GM12878 (cell line): ENCODE measurements around the gene TNK2. TPM values are rescaled to one million over a fixed set of nuclear protein-coding genes. Genes with fewer than 3 reads are reported as not detected.

Source experiments
- ATAC-seq: fragments of 200-7000 bp; cut with Tn5 transposase; 3 replicates; pipeline ENCODE4 v1.9.1; 2020; ENCODE audit warnings: mild to moderate bottlenecking, moderate library complexity
- BruUV-seq: library from RNA; stranded (reverse); fragments of 400-500 nt; replicated peaks from 2 replicates; lab custom pipeline; 2021; lab: Mats Ljungman, UMichigan
- CTCF ChIA-PET: fragments of 300-600 bp; sonication (Branson Sonifier 250); formaldehyde crosslinking; extraction: SDS; loops from one replicate; lab custom pipeline; 2021; ENCODE audit warnings: inconsistent platforms; lab: Yijun Ruan, JAX
- POLR2A ChIA-PET: fragments of 350-600 bp; formaldehyde crosslinking; extraction: SDS; loops from one replicate; lab custom pipeline; 2021; ENCODE audit warnings: inconsistent platforms; lab: Charles Lee
- RAD21 ChIA-PET: fragments of 300-600 bp; sonication (Branson Sonifier 250); formaldehyde crosslinking; loops from one replicate; lab custom pipeline; 2023; ENCODE audit warnings: antibody characterized with exemption; ENCODE audit not compliant: unreplicated experiment; lab: Charles Lee
- SMC1A ChIA-PET: fragments of 300-600 bp; sonication (Branson Sonifier 250); formaldehyde crosslinking; loops from one replicate; lab custom pipeline; 2023; ENCODE audit not compliant: unreplicated experiment, uncharacterized antibody; lab: Charles Lee
- DNase-seq: peaks from one replicate; pipeline ENCODE4 v3.0.0-alpha.2; 2011; ENCODE audit warnings: low read depth, low spot score
- FAIRE-seq: peaks from 3 replicates; lab custom pipeline; 2011; peaks lifted over from hg19 to GRCh38; lab: Jason Lieb, UNC
- H2AFZ ChIP-seq: 2 replicates; pipeline ENCODE4 v1.6.0; 2011; ENCODE audit warnings: low read depth, low read length, control low read depth; ENCODE audit not compliant: control insufficient read depth
- H3K27ac ChIP-seq: 2 replicates; pipeline ENCODE4 v1.5.1; 2011; ENCODE audit warnings: control low read depth; ENCODE audit not compliant: control insufficient read depth, insufficient read depth
- H3K27me3 ChIP-seq, 2 experiments: replicated peaks in 1 of 2; 2 replicates each; pipeline versions ENCODE4 v1.6.0 to v1.6.1; 2011; ENCODE audit warnings: low read length in 1 of 2; ENCODE audit not compliant: control insufficient read depth in 2 of 2, insufficient read depth in 2 of 2
- H3K36me3 ChIP-seq, 2 experiments: 2 replicates each; pipeline ENCODE4 v1.5.1; 2011; ENCODE audit warnings: low read length in 1 of 2; ENCODE audit not compliant: control insufficient read depth in 2 of 2, insufficient read depth in 2 of 2
- H3K4me1 ChIP-seq: 2 replicates; pipeline ENCODE4 v1.6.1; 2011; ENCODE audit warnings: mild to moderate bottlenecking, low read length, moderate library complexity, mixed read lengths; ENCODE audit not compliant: control insufficient read depth, insufficient read depth
- H3K4me2 ChIP-seq: 2 replicates; pipeline ENCODE4 v1.6.0; 2011; ENCODE audit warnings: control low read depth; ENCODE audit not compliant: control insufficient read depth, insufficient read depth
- H3K4me3 ChIP-seq: fragments of 200-600 bp; sonication (generic); 2 replicates; pipeline ENCODE4 v1.5.1; 2016
- H3K79me2 ChIP-seq: 2 replicates; pipeline ENCODE4 v1.6.0; 2011; ENCODE audit warnings: low read length; ENCODE audit not compliant: control insufficient read depth, insufficient read depth
- H3K9ac ChIP-seq: 2 replicates; pipeline ENCODE4 v1.8.0; 2011; ENCODE audit warnings: low read length, control low read depth, mixed read lengths; ENCODE audit not compliant: control insufficient read depth, insufficient read depth
- H3K9me3 ChIP-seq: replicated peaks from 3 replicates; pipeline ENCODE4 v1.5.1; 2011; ENCODE audit warnings: mild to moderate bottlenecking, low read length; ENCODE audit not compliant: control insufficient read depth, insufficient read depth
- H4K20me1 ChIP-seq: 2 replicates; pipeline ENCODE4 v1.6.0; 2011; ENCODE audit not compliant: control insufficient read depth, insufficient read depth
- ASH2L ChIP-seq: fragments of 300-600, 200-600 bp; sonication (generic); IDR thresholded peaks from 2 replicates; pipeline ENCODE4 v1.6.1; 2017; ENCODE audit warnings: low read depth, mild to moderate bottlenecking, borderline replicate concordance
- CEBPZ ChIP-seq: fragments of 150-350 bp; IDR thresholded peaks from 2 replicates; pipeline ENCODE4 v1.6.1; 2016; ENCODE audit warnings: low read depth, low read length
- HDAC2 ChIP-seq: fragments of 200-600 bp; sonication (generic); IDR thresholded peaks from 2 replicates; pipeline ENCODE4 v1.6.1; 2017
- ZBTB4 ChIP-seq: fragments of 450-650 bp; formaldehyde crosslinking; IDR thresholded peaks from 2 replicates; pipeline ENCODE4 v1.4.0; 2022; ENCODE audit warnings: mild to moderate bottlenecking, moderate library complexity
- WGBS: methylation state at CpG from one replicate; pipeline ENCODE4 v1.1.6; 2016; ENCODE audit warnings: low lambda C conversion rate; ENCODE audit not compliant: insufficient replicate concordance, insufficient coverage; ENCODE audit errors: missing lambda C conversion rate; 5-methylcytosine and 5-hydroxymethylcytosine counted together
- in situ Hi-C: fragments of 300-500 bp; cut with MboI; formaldehyde crosslinking; loops from 9 replicates; pipeline ENCODE4 v1.14.3; 2018; ENCODE audit warnings: mixed read lengths
- intact Hi-C: fragments of 100-400 bp; cut with micrococcal nuclease; formaldehyde crosslinking; loops from one replicate; pipeline ENCODE4 v1.14.2; 2022; ENCODE audit not compliant: unreplicated experiment
- polyA plus RNA-seq, 11 experiments: library from polyadenylated mRNA; depleted of rRNA in 4 of 11; unstranded in 6 of 11; stranded (reverse) in 5 of 11; fragments of >200 nt; fragmentation: Nextera tagmentation in 4 of 11; fragmentation: Illumina TruSeq in 1 of 11; extraction: Ambion mirVana in 4 of 11; extraction: Trizol in 1 of 11; gene quantifications; 1 replicate in 1 of 11; 2 replicates in 10 of 11; pipeline versions ENCODE4 v1.2.1 to v1.2.3, GENCODE V29; 2011 to 2016; ENCODE audit warnings: inconsistent platforms in 2 of 11, missing spikeins in 2 of 11, low read depth in 1 of 11
- total RNA-seq, 4 experiments: library from RNA; depleted of rRNA in 3 of 4; stranded (reverse); fragments of >200 nt in 3 of 4; fragmentation: Illumina TruSeq in 1 of 4; extraction: Trizol in 1 of 4; gene quantifications; 2 replicates each; pipeline versions ENCODE4 v1.2.1 to v1.2.3, GENCODE V29; 2013 to 2021

TNK2 gene
- total and polyA plus RNA-seq, 10 of the 15 experiments (the other 5 are each of a cell fraction or from before 2014, with no cell fraction given) = 0.13 to 47.8 (median 10.8) TPM

DNA sequence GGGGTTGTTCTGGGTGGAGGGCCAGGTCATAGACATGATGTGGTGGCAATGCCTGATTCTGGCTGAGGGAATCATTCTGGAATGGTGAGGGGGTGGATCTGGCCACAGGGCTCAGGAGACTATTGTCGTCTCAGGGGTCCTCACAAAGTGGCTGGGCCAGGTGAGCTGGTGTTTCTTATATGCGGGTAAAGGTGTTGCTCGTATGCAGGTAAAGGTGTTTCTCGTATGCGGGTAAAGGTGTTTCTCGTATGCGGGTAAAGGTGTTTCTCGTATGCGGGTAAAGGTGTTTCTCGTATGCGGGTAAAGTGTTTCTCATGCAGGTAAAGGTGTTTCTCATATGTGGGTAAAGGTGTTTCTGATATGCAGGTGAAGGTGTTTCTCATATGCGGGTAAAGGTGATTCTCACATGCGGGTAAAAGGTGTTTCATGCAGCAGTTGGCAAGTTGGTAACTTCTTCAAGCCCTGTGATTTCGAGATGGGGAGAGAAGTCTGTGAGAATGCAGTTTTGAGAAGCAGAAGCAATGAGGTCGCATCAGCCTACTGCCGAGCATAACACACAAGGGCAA is 86.1 kb downstream of the TNK2 start:
- ChIA-PET CTCF (no interaction called here), SMC1A (no interaction called here), POLR2A (interaction anchor here (0.5 to 0.7 kb wide), 3 partner anchors 19 to 130 kb away, joined by 3 to 5 read pairs (median 3); no protein-coding TSS in a partner anchor), RAD21 (no interaction called here)
- in situ Hi-C loops (no loop called here), intact Hi-C loops (no loop called here)
- Histone ChIP-seq H3K9me3 (no peaks in the 10 kb centered on the region), H3K79me2 (no peaks in the 10 kb centered on the region), H3K27ac (no peak overlapping the region), H3K4me3 (no peak overlapping the region), H3K36me3 (no peaks in the 10 kb centered on the region), H4K20me1 (no peaks in the 10 kb centered on the region), H3K4me1 (no peaks in the 10 kb centered on the region), H3K9ac (no peak overlapping the region), H2AFZ (no peak overlapping the region), H3K27me3 (no peaks in the 10 kb centered on the region)
- DNase-seq (no peak), ATAC-seq (no peak)
- no TSS peak for BruUV-seq
- TF ChIP-seq ASH2L (no peak), HDAC2 (no peak), CEBPZ (no peak), ZBTB4 (CRISPR knock-in tag) (no peak)
- TF ChIP-seq, all 136 proteins: peak for 0
- FAIRE-seq = no peak
- no peak overlapping the region for H3K4me2 ChIP-seq
- WGBS = 76% methylated on average over 16 of the region's 16 CpGs
